B cell (primary cell): ENCODE data around the gene HRK. TPM values are rescaled to one million over a fixed set of nuclear protein-coding genes. Genes with fewer than 3 reads are reported as not detected.

Experiments used
- ATAC-seq: fragments of 200-7000 bp; cut with Tn5 transposase; one replicate; pipeline ENCODE4 v1.10.0; 2021; ENCODE audit warnings: low read depth, mild to moderate bottlenecking, moderate number of reproducible peaks, moderate library complexity
- CTCF ChIA-PET: fragments of 350-600 bp; sonication (Branson Sonifier 250); formaldehyde crosslinking; loops from one replicate; lab custom pipeline; 2021; ENCODE audit warnings: antibody characterized with exemption, inconsistent platforms; lab: Charles Lee
- POLR2A ChIA-PET: fragments of 350-600 bp; sonication (Branson Sonifier 250); formaldehyde crosslinking; loops from one replicate; lab custom pipeline; 2021; ENCODE audit warnings: antibody characterized with exemption; lab: Charles Lee
- DNase-seq: peaks from one replicate; pipeline ENCODE4 v3.0.0; 2013
- H2AFZ ChIP-seq: 2 replicates; pipeline ENCODE4 v1.6.1; 2012; ENCODE audit warnings: mild to moderate bottlenecking, low read depth, low read length; ENCODE audit not compliant: insufficient read depth, poor library complexity, severe bottlenecking
- H3K27ac ChIP-seq, 2 donors: 1 replicate in 1 of 2; 2 replicates in 1 of 2; pipeline ENCODE4 v1.5.1; 2012 to 2013; ENCODE audit warnings: low read length in 2 of 2, mild to moderate bottlenecking in 2 of 2, moderate library complexity in 1 of 2
- H3K27me3 ChIP-seq, 4 experiments: fragments of 200-600 bp in 1 of 4; sonication (generic) in 1 of 4; replicated peaks in 1 of 4; 1 replicate in 2 of 4; 2 replicates in 2 of 4; pipeline versions ENCODE4 v1.6.1 to v1.7.0; 2013 to 2016; ENCODE audit warnings: low read length in 3 of 4, mild to moderate bottlenecking in 2 of 4, mixed read lengths in 1 of 4, moderate library complexity in 1 of 4; ENCODE audit not compliant: insufficient read depth in 4 of 4, control insufficient read depth in 3 of 4; ENCODE audit errors: control extremely low read depth in 1 of 4
- H3K36me3 ChIP-seq, 2 experiments: replicated peaks in 1 of 2; 1 replicate in 1 of 2; 2 replicates in 1 of 2; pipeline versions ENCODE4 v1.6.1 to v1.7.1; 2013; ENCODE audit warnings: low read length in 1 of 2; ENCODE audit not compliant: insufficient read depth in 2 of 2, control insufficient read depth in 1 of 2; ENCODE audit errors: control extremely low read depth in 1 of 2, extremely low read depth in 1 of 2
- H3K4me1 ChIP-seq, 2 donors: fragments of 200-600 bp in 1 of 2; sonication (generic) in 1 of 2; 1 replicate in 1 of 2; 2 replicates in 1 of 2; pipeline versions ENCODE4 v1.5.1 to v1.6.1; 2013 to 2017; ENCODE audit warnings: low read length in 2 of 2; ENCODE audit not compliant: control insufficient read depth in 2 of 2, insufficient read depth in 2 of 2
- H3K4me2 ChIP-seq: replicated peaks from 2 replicates; pipeline ENCODE3; 2012; ENCODE audit warnings: mild to moderate bottlenecking, low read depth, low read length; ENCODE audit not compliant: poor library complexity, severe bottlenecking
- H3K4me3 ChIP-seq, 5 experiments: fragments of 200-600 bp in 1 of 5; sonication (generic) in 1 of 5; 1 replicate in 3 of 5; 2 replicates in 2 of 5; pipeline versions ENCODE4 v1.5.1 to v1.7.0; 2011 to 2016; ENCODE audit warnings: low read length in 4 of 5, mild to moderate bottlenecking in 4 of 5, low read depth in 2 of 5, control low read depth in 1 of 5, moderate library complexity in 1 of 5; ENCODE audit not compliant: insufficient read depth in 1 of 5; ENCODE audit errors: control extremely low read depth in 1 of 5, extremely low read depth in 1 of 5
- H3K79me2 ChIP-seq: fragments of 200-600 bp; sonication (generic); one replicate; pipeline ENCODE4 v1.6.0; 2016; ENCODE audit warnings: low read length; ENCODE audit not compliant: control insufficient read depth, insufficient read depth
- H3K9ac ChIP-seq: fragments of 200-600 bp; sonication (generic); 2 replicates; pipeline ENCODE4 v1.6.1; 2017; ENCODE audit warnings: mild to moderate bottlenecking, low read length, moderate library complexity
- H3K9me3 ChIP-seq, 3 donors: one replicate each; pipeline versions ENCODE4 v1.6.1 to v1.7.1; 2013; ENCODE audit warnings: low read length in 2 of 3; ENCODE audit not compliant: control insufficient read depth in 2 of 3, insufficient read depth in 1 of 3; ENCODE audit errors: control extremely low read depth in 1 of 3
- H4K20me1 ChIP-seq: 2 replicates; pipeline ENCODE4 v1.6.0; 2012; ENCODE audit warnings: mild to moderate bottlenecking, low read length; ENCODE audit not compliant: insufficient read depth, control insufficient read depth, poor library complexity, severe bottlenecking
- H3K27ac Mint-ChIP-seq: one replicate; pipeline ENCODE4 v1.8.0; 2021; ENCODE audit warnings: mixed read lengths
- H3K27me3 Mint-ChIP-seq: one replicate; pipeline ENCODE4 v1.8.0; 2021; ENCODE audit warnings: mixed read lengths
- H3K4me1 Mint-ChIP-seq: one replicate; pipeline ENCODE4 v1.8.0; 2021; ENCODE audit warnings: mixed read lengths
- H3K4me3 Mint-ChIP-seq: one replicate; pipeline ENCODE4 v1.8.0; 2021; ENCODE audit warnings: mixed read lengths
- H3K9me3 Mint-ChIP-seq: one replicate; pipeline ENCODE4 v1.8.0; 2022; ENCODE audit warnings: mixed read lengths; ENCODE audit not compliant: insufficient read depth
- CTCF ChIP-seq: fragments of 200-600 bp; IDR thresholded peaks from one replicate; pipeline ENCODE4 v1.8.0; 2022; ENCODE audit warnings: antibody characterized with exemption, mild to moderate bottlenecking
- EZH2 ChIP-seq: IDR thresholded peaks from 2 replicates; pipeline ENCODE4 v1.6.1; 2012; ENCODE audit warnings: borderline replicate concordance, low read depth, mild to moderate bottlenecking, moderate library complexity, low read length; ENCODE audit not compliant: insufficient read depth, poor library complexity, severe bottlenecking
- WGBS: methylation state at CpG from one replicate; pipeline ENCODE4 v1.1.5; 2013; ENCODE audit warnings: missing lambda C conversion rate; ENCODE audit not compliant: insufficient coverage; 5-methylcytosine and 5-hydroxymethylcytosine counted together
- intact Hi-C: fragments of 100-400 bp; cut with micrococcal nuclease; formaldehyde crosslinking; loops from one replicate; pipeline ENCODE4 v1.10.0; 2022
- polyA plus RNA-seq: library from polyadenylated mRNA; depleted of rRNA; stranded (reverse); fragments of >200 nt; gene quantifications from 2 replicates; pipeline ENCODE4 v1.2.3, GENCODE V29; 2012
- total RNA-seq, 2 donors: library from RNA; stranded (reverse); fragments of 120-200 nt in 1 of 2; gene quantifications; 1 replicate in 1 of 2; 2 replicates in 1 of 2; pipeline versions ENCODE4 v1.2.3 to v1.2.4, GENCODE V29; 2013 to 2022

The HRK gene
- total and polyA plus RNA-seq, 2 donors (not counting 1 experiment from before 2014, with no cell fraction given), result 1.8 to 45.1 TPM

- no peak overlapping the region for H2AFZ ChIP-seq
- ChIA-PET CTCF (interaction anchor here (1.2 kb wide), 1 partner anchor 18 kb away, joined by 3 read pairs; no protein-coding TSS in a partner anchor), POLR2A (no interaction called here)
- H3K27ac ChIP-seq, result no peak overlapping the region
- Mint-ChIP-seq H3K9me3 (peaks cover 2% of the 10 kb centered on the region), H3K27me3 (peaks cover 9% of the 10 kb centered on the region), H3K4me3 (no peak overlapping the region), H3K27ac (no peak overlapping the region), H3K4me1 (peaks cover 5% of the 10 kb centered on the region)
- H3K36me3 ChIP-seq, result no peaks in the 10 kb centered on the region
- no peak overlapping the region for H3K4me3 ChIP-seq
- peaks cover 0 to 4% (median 0%) of the 10 kb centered on the region in 4 experiments for H3K27me3 ChIP-seq
- WGBS, result 100% methylated on average over 1 of the region's 2 CpGs
- peaks cover 3 to 9% of the 10 kb centered on the region in 2 donors for H3K4me1 ChIP-seq
- H3K4me2 ChIP-seq, result no peak overlapping the region
- no peak overlapping the region for H3K9ac ChIP-seq
- no peak for DNase-seq
- H3K9me3 ChIP-seq, result peaks cover 0 to 6% (median 4%) of the 10 kb centered on the region in 3 donors
- intact Hi-C loops, result no loop called here
- H3K79me2 ChIP-seq, result no peaks in the 10 kb centered on the region
- H4K20me1 ChIP-seq, result no peaks in the 10 kb centered on the region
- no peak for ATAC-seq
- no peak for TF ChIP-seq CTCF
- no peak for TF ChIP-seq EZH2
Observed at GRCh38 chr12:116890330-116890729, 9.1 kb upstream of the HRK start.

DNA sequence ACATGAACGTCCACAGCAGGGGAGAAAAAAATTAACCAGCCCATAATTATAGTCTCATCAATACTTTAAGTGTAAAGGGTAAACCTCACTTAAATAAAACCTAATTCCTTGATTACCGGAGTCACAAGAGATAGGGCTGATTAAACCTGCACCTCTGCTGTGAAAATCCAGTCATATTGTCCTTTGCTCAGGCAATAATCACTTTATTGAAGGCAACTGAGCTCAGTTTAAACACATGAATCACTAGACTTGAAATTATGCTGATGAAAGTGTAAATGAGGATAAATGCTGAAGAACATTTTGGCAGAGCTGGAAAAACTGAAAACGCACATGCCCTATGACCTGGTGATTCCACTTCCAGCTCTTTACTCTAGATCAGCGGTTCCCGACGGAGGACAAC, 6.7 kb upstream of the HRK start:
- intact Hi-C loops, result no loop called here
- CTCF ChIA-PET, result no interaction called here
- peaks cover 3 to 11% of the 10 kb centered on the region in 2 donors for H3K4me1 ChIP-seq
- H2AFZ ChIP-seq, result no peak overlapping the region
- Mint-ChIP-seq H3K9me3 (peaks cover 2% of the 10 kb centered on the region), H3K4me3 (no peak overlapping the region), H3K27ac (no peak overlapping the region), H3K27me3 (peaks cover 11% of the 10 kb centered on the region), H3K4me1 (peaks cover 11% of the 10 kb centered on the region)
- TF ChIP-seq EZH2 (no peak), CTCF (no peak)
- H3K79me2 ChIP-seq, result no peaks in the 10 kb centered on the region
- POLR2A ChIA-PET, result no interaction called here
- no peaks in the 10 kb centered on the region for H4K20me1 ChIP-seq
- no peak overlapping the region for H3K27ac ChIP-seq
- no peak for ATAC-seq
- H3K4me3 ChIP-seq, result no peak overlapping the region
- no peak overlapping the region for H3K9ac ChIP-seq
- peaks cover 0 to 9% (median 4%) of the 10 kb centered on the region in 3 donors for H3K9me3 ChIP-seq
- H3K27me3 ChIP-seq, result peaks cover 0 to 4% (median 2%) of the 10 kb centered on the region in 4 experiments
- no peak for DNase-seq
- 100% methylated on average over 2 of the region's 6 CpGs for WGBS
- H3K4me2 ChIP-seq, result no peak overlapping the region
- H3K36me3 ChIP-seq, result no peaks in the 10 kb centered on the region
